ENCODE measurements around the gene CEP164. TPM values are rescaled to one million over a fixed set of nuclear protein-coding genes. Genes with fewer than 3 reads are reported as not detected.

CEP164 gene
- total RNA-seq, 1 experiment from 2014 or later = 21.0 TPM

GRCh38 chr11:117412653-117413275 lies 85.1 kb downstream of the CEP164 start:
- H3K27ac Mint-ChIP-seq = no peak overlapping the region
- no peak overlapping the region for H3K4me3 Mint-ChIP-seq
- no peak for TF ChIP-seq E2F4 (CRISPR knock-in tag; IDR thresholded peaks at IDR 0.05; ENCODE audit: borderline replicate concordance, low read depth)
- no peak for TF ChIP-seq KAT7 (CRISPR knock-in tag; IDR thresholded peaks at IDR 0.05; ENCODE audit: borderline replicate concordance)
- H3K27me3 Mint-ChIP-seq (ENCODE audit: low read depth) = no peaks in the 10 kb centered on the region
- ChIA-PET CTCF (interaction anchor here (10.4 kb wide), 1 partner anchor 13 kb away, joined by 103 read pairs; no protein-coding TSS in a partner anchor), POLR2A (no interaction called here)
- DNase-seq (ENCODE audit: low spot score) (no peak), ATAC-seq (no peak)
- peaks cover 17% of the 10 kb centered on the region for H3K4me1 Mint-ChIP-seq
- H3K9me3 Mint-ChIP-seq = no peaks in the 10 kb centered on the region
- peaks cover 15% of the 10 kb centered on the region for H3K36me3 Mint-ChIP-seq

GRCh38 chr11:117413616-117414015 lies 86.0 kb downstream of the CEP164 start:
- Mint-ChIP-seq H3K4me3 (no peak overlapping the region), H3K9me3 (no peaks in the 10 kb centered on the region), H3K27me3 (ENCODE audit: low read depth) (no peaks in the 10 kb centered on the region), H3K27ac (no peak overlapping the region), H3K36me3 (peaks cover 7% of the 10 kb centered on the region), H3K4me1 (peaks cover 17% of the 10 kb centered on the region)
- TF ChIP-seq AFF4 (CRISPR knock-in tag; IDR thresholded peaks at IDR 0.05; ENCODE audit: borderline replicate concordance) (no peak), NR1H2 (CRISPR knock-in tag; IDR thresholded peaks at IDR 0.05) (no peak), ZNF232 (CRISPR knock-in tag; IDR thresholded peaks at IDR 0.05) (no peak), FOXJ3 (CRISPR knock-in tag; IDR thresholded peaks at IDR 0.05; ENCODE audit: borderline replicate concordance) (no peak), CDX4 (CRISPR knock-in tag; IDR thresholded peaks at IDR 0.05; ENCODE audit: borderline replicate concordance) (no peak), EMX1 (CRISPR knock-in tag; IDR thresholded peaks at IDR 0.05) (no peak), FOXP1 (CRISPR knock-in tag; IDR thresholded peaks at IDR 0.05; ENCODE audit: borderline replicate concordance) (no peak), ZNF121 (CRISPR knock-in tag; IDR thresholded peaks at IDR 0.05) (no peak), MXD4 (CRISPR knock-in tag; IDR thresholded peaks at IDR 0.05; ENCODE audit: borderline replicate concordance) (no peak), ZNF263 (CRISPR knock-in tag; IDR thresholded peaks at IDR 0.05; ENCODE audit: low read depth) (no peak), ARID4B (CRISPR knock-in tag; IDR thresholded peaks at IDR 0.05; ENCODE audit: borderline replicate concordance) (no peak)
- CTCF ChIA-PET = interaction anchor here (10.4 kb wide), 1 partner anchor 12 kb away, joined by 103 read pairs; no protein-coding TSS in a partner anchor
- POLR2A ChIA-PET = no interaction called here
- no peak for ATAC-seq
- DNase-seq (ENCODE audit: low spot score) = no peak
